ENCODE measurements around the gene ANKRD28.
"Not testable (repeated sequence)": the region's sequence is repeated elsewhere in the genome, so short reads cannot be mapped to it uniquely, and the experiment has no call there.

ANKRD28 gene

GRCh38 chr3:15797642-15798303, at the start of gene ANKRD28:
TSS of gene ANKRD28 (minus strand) at chr3:15797979. CDS start at chr3:15796521, 1,458 bp downstream.
- DNase-seq (ENCODE audit: low read depth) = peak; percentile 94

- DNase-seq (ENCODE audit: low read depth) = no peak
Measured at GRCh38 chr3:15847239-15847638, 49.5 kb upstream of the ANKRD28 start.

GRCh38 chr3:15846606-15847005, 48.8 kb upstream of the ANKRD28 start:
- no peak for DNase-seq (ENCODE audit: low read depth)

GRCh38 chr3:15845475-15845874, 47.7 kb upstream of the ANKRD28 start:
- no peak for DNase-seq (ENCODE audit: low read depth)

- DNase-seq (ENCODE audit: low read depth) = no peak
Measured at GRCh38 chr3:15844889-15845288, 47.1 kb upstream of the ANKRD28 start.

GRCh38 chr3:15841091-15841973, 43.6 kb upstream of the ANKRD28 start:
- not testable (repeated sequence) for DNase-seq (ENCODE audit: low read depth)

- DNase-seq (ENCODE audit: low read depth) = no peak
Measured at GRCh38 chr3:15839568-15839967, 41.8 kb upstream of the ANKRD28 start.

GRCh38 chr3:15831927-15832326, 34.1 kb upstream of the ANKRD28 start:
- no peak for DNase-seq (ENCODE audit: low read depth)

- no peak for DNase-seq (ENCODE audit: low read depth)
Measured at GRCh38 chr3:15825016-15825415, 27.2 kb upstream of the ANKRD28 start.

GRCh38 chr3:15823092-15823491, 25.3 kb upstream of the ANKRD28 start:
- no peak for DNase-seq (ENCODE audit: low read depth)

- no peak for DNase-seq (ENCODE audit: low read depth)
Measured at GRCh38 chr3:15822281-15822680, 24.5 kb upstream of the ANKRD28 start.

- no peak for DNase-seq (ENCODE audit: low read depth)
Measured at GRCh38 chr3:15820911-15821310, 23.1 kb upstream of the ANKRD28 start.

- no peak for DNase-seq (ENCODE audit: low read depth)
Measured at GRCh38 chr3:15819576-15819975, 21.8 kb upstream of the ANKRD28 start.

- no peak for DNase-seq (ENCODE audit: low read depth)
Measured at GRCh38 chr3:15819043-15819442, 21.3 kb upstream of the ANKRD28 start.

GRCh38 chr3:15815696-15816095, 17.9 kb upstream of the ANKRD28 start:
- DNase-seq (ENCODE audit: low read depth) = no peak

GRCh38 chr3:15813079-15813478, 15.3 kb upstream of the ANKRD28 start:
- DNase-seq (ENCODE audit: low read depth) = not testable (repeated sequence)

- no peak for DNase-seq (ENCODE audit: low read depth)
Measured at GRCh38 chr3:15812183-15812582, 14.4 kb upstream of the ANKRD28 start.

GRCh38 chr3:15810702-15811101, 12.9 kb upstream of the ANKRD28 start:
- no peak for DNase-seq (ENCODE audit: low read depth)

GRCh38 chr3:15809313-15809712, 11.5 kb upstream of the ANKRD28 start:
- no peak for DNase-seq (ENCODE audit: low read depth)

- no peak for DNase-seq (ENCODE audit: low read depth)
Measured at GRCh38 chr3:15808679-15809310, 11.0 kb upstream of the ANKRD28 start.

GRCh38 chr3:15805756-15806266, 8.0 kb upstream of the ANKRD28 start:
- DNase-seq (ENCODE audit: low read depth) = no peak

- no peak for DNase-seq (ENCODE audit: low read depth)
Measured at GRCh38 chr3:15804553-15805095, 6.8 kb upstream of the ANKRD28 start.

All from non-pigmented ciliary epithelial cell (primary cell).